Neural cell (in vitro differentiated cells): ENCODE measurements around the gene POU2F2.

Experiments used
- CTCF ChIP-seq: fragments of 450-650 bp; IDR thresholded peaks from 2 replicates; pipeline ENCODE4 v1.5.1; 2014; ENCODE audit warnings: antibody characterized with exemption, mild to moderate bottlenecking, moderate library complexity; ENCODE audit not compliant: poor library complexity, severe bottlenecking
- POLR2AphosphoS5 ChIP-seq: IDR thresholded peaks from 2 replicates; pipeline ENCODE4 v1.6.1; 2012
- RAD21 ChIP-seq: fragments of 450-650 bp; conservative IDR thresholded peaks from 2 replicates; pipeline ENCODE4 v1.6.1; 2014; ENCODE audit warnings: antibody characterized with exemption, mild to moderate bottlenecking, moderate library complexity
- REST ChIP-seq: IDR thresholded peaks from 2 replicates; pipeline ENCODE4 v1.6.1; 2012; ENCODE audit warnings: borderline replicate concordance
- SMC3 ChIP-seq: fragments of 450-650 bp; conservative IDR thresholded peaks from 2 replicates; pipeline ENCODE4 v1.6.1; 2014; ENCODE audit warnings: antibody characterized with exemption, mild to moderate bottlenecking, moderate library complexity; ENCODE audit not compliant: poor library complexity

GRCh38 chr19:42150364-42150763 lies 18.1 kb upstream of the POU2F2 start:
- TF ChIP-seq CTCF (no peak), SMC3 (no peak), POLR2AphosphoS5 (no peak), RAD21 (no peak), REST (no peak)
